Adipocyte (in vitro differentiated cells): ENCODE data around the gene PCBP3.

Experiments
- DNase-seq: peaks from one replicate; pipeline ENCODE4 v3.0.0-alpha.2; 2015; ENCODE audit warnings: low read depth
- H3K27me3 ChIP-seq: replicated peaks from 2 replicates; pipeline ENCODE4 v1.7.0; 2013; ENCODE audit warnings: mild to moderate bottlenecking, low read length, moderate library complexity; ENCODE audit not compliant: control insufficient read depth, insufficient read depth
- H3K36me3 ChIP-seq: 2 replicates; pipeline ENCODE4 v1.7.0; 2013; ENCODE audit warnings: low read length, mild to moderate bottlenecking, moderate library complexity; ENCODE audit not compliant: control insufficient read depth, insufficient read depth, severe bottlenecking
- H3K4me1 ChIP-seq: 2 replicates; pipeline ENCODE4 v1.7.0; 2013; ENCODE audit warnings: mild to moderate bottlenecking, low read length, moderate library complexity; ENCODE audit not compliant: control insufficient read depth, insufficient read depth
- H3K4me3 ChIP-seq: 2 replicates; pipeline ENCODE4 v1.7.0; 2013; ENCODE audit warnings: mild to moderate bottlenecking, low read length, moderate library complexity
- H3K9ac ChIP-seq: 2 replicates; pipeline ENCODE4 v1.7.0; 2013; ENCODE audit warnings: mild to moderate bottlenecking, low read length, moderate library complexity
- H3K9me3 ChIP-seq: 2 replicates; pipeline ENCODE4 v1.7.0; 2013; ENCODE audit warnings: mild to moderate bottlenecking, low read length, moderate library complexity; ENCODE audit not compliant: control insufficient read depth

The PCBP3 gene

DNA sequence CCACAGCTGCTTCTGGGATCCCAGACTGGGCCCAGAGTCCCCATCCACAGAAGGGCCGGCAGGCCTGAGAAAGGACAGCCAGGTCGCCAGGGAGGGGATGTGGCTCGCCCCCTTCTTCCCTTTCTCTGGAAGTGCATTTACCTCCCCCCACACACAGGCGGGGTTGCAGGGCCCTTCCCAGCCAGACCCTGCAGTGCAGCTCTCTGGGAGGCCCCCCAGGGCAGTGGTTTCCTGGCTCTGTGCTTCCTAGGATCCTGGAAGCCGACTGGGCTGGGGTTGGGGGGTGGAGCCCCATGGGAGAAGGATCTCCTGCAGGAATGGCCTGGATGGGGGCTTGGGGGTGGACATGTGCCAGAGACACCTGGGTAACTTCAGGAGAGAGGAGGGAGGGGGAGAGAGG, 333.9 kb downstream of the PCBP3 start:
- peak overlapping the region; percentile 54 for H3K9ac ChIP-seq
- H3K9me3 ChIP-seq: no peaks in the 10 kb centered on the region
- no peak overlapping the region for H3K4me3 ChIP-seq
- no peaks in the 10 kb centered on the region for H3K27me3 ChIP-seq
- peak; percentile 20 for DNase-seq
- no peaks in the 10 kb centered on the region for H3K36me3 ChIP-seq
- H3K4me1 ChIP-seq: peaks cover 51% of the 10 kb centered on the region

- peak overlapping the region; percentile 62 for H3K9ac ChIP-seq
- peaks cover 2% of the 10 kb centered on the region for H3K36me3 ChIP-seq
- no peaks in the 10 kb centered on the region for H3K9me3 ChIP-seq
- peak; percentile 44 for DNase-seq
- no peak overlapping the region for H3K4me3 ChIP-seq
- peaks cover 42% of the 10 kb centered on the region for H3K4me1 ChIP-seq
- H3K27me3 ChIP-seq: no peaks in the 10 kb centered on the region
Measured at GRCh38 chr21:45979141-45979631, 335.7 kb downstream of the PCBP3 start.

- H3K36me3 ChIP-seq: peaks cover 6% of the 10 kb centered on the region
- DNase-seq: no peak
- H3K4me1 ChIP-seq: peaks cover 42% of the 10 kb centered on the region
- H3K4me3 ChIP-seq: no peak overlapping the region
- no peaks in the 10 kb centered on the region for H3K27me3 ChIP-seq
- no peak overlapping the region for H3K9ac ChIP-seq
- no peaks in the 10 kb centered on the region for H3K9me3 ChIP-seq
Measured at GRCh38 chr21:45979651-45980050, 336.1 kb downstream of the PCBP3 start.

DNA sequence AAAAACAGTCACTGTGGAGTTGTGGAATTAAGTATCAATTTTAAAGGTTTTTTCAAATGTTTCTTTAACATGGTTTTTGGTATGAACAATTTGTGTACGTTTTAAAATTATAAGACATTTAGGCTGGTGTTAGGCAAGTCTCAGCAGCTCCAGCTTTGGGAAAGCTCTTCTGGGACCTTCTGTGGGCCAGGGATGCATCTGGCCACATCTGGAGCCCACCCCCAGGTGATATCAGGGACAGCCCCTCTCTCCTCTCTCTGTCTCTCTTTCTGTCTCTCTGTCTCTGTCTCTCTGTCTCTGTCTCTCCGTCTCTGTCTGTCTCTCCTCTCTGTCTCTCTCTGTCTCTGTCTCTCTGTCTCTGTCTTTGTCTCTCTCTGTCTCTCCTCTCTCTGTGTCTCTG, 336.7 kb downstream of the PCBP3 start:
- Histone ChIP-seq H3K4me3 (peak overlapping the region; percentile 82), H3K9me3 (no peaks in the 10 kb centered on the region), H3K4me1 (peaks cover 42% of the 10 kb centered on the region), H3K9ac (peak overlapping the region; percentile 91), H3K36me3 (peaks cover 13% of the 10 kb centered on the region), H3K27me3 (no peaks in the 10 kb centered on the region)
- DNase-seq: peak; percentile 12

DNA sequence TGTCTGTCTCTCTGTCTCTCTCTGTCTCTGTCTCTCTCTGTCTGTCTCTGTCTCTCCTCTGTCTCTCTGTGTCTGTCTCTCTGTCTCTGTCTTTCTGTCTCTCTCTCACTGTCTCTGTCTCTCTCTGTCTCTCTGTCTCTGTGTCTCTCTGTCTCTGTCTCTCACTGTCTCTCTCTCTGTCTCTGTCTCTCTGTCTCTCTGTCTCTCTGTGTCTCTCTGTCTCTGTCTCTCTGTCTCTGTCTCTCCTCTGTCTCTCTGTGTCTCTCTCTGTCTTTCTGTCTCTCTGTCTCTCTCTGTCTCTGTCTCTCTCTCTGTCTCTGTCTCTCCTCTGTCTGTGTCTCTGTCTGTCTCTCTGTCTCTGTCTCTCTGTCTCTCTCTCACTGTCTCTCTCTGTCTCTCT, 337.2 kb downstream of the PCBP3 start:
- peaks cover 17% of the 10 kb centered on the region for H3K36me3 ChIP-seq
- no peaks in the 10 kb centered on the region for H3K9me3 ChIP-seq
- peak overlapping the region; percentile 91 for H3K9ac ChIP-seq
- H3K4me3 ChIP-seq: peak overlapping the region; percentile 82
- no peak for DNase-seq
- H3K27me3 ChIP-seq: no peaks in the 10 kb centered on the region
- H3K4me1 ChIP-seq: peaks cover 44% of the 10 kb centered on the region

DNA sequence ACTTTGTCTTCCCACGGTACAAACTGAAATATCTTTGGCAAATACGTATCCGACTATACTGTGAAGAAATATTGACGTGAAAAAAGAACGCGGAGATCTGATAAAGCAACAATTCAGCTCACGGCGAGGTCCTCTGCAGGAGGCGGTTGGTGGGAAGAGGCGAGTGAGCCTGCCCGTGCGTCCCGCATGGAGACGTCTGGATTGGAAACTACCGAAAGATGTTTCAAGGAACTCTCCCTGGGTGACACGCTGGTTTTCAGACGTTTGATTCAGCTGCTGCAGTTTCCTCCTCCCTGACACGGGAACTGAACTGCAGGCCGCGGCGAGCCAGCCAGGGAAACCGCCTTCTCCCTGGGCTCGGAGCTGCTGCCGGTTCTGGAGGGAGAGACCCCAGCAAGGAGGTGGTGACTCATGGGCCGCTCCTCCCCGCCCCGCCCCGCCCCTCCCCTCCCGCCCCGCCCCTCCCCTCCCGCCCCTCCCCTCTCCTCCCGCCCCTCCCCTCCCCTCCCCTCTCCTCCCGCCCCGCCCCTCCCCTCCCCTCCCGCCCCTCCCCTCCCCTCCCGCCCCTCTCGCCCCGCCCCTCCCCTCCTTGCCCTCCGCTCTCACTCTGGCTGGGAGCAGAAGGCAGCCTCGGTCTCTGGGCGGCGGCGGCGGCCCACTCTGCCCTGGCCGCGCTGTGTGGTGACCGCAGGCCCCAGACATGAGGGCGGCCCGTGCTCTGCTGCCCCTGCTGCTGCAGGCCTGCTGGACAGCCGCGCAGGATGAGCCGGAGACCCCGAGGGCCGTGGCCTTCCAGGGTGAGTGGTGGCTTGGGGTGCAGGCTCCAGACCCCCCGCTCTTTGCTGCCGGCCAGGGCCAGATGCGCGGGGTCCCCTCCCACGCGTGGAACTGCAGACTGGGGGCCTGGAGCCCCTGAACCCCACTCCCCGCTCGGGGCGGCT, 337.9 kb downstream of the PCBP3 start, which contains the start of gene COL6A1:
COL6A1 (plus strand) TSS at position 620 of the 941 bp plus-strand sequence; CDS start at position 701, 81 bp downstream.
- peak within 1 kb of the TSS; percentile 94 for H3K4me3 ChIP-seq
- H3K9ac ChIP-seq: peak within 1 kb of the TSS; percentile 100
- H3K27me3 ChIP-seq: no peaks in the 10 kb centered on the region
- H3K9me3 ChIP-seq: no peaks in the 10 kb centered on the region
- DNase-seq: peak; percentile 91
- H3K4me1 ChIP-seq: peaks cover 51% of the 10 kb centered on the region
- peaks cover 24% of the 10 kb centered on the region for H3K36me3 ChIP-seq

- peak overlapping the region; percentile 94 for H3K4me3 ChIP-seq
- peak overlapping the region; percentile 100 for H3K9ac ChIP-seq
- no peaks in the 10 kb centered on the region for H3K27me3 ChIP-seq
- peaks cover 32% of the 10 kb centered on the region for H3K36me3 ChIP-seq
- H3K4me1 ChIP-seq: peaks cover 56% of the 10 kb centered on the region
- DNase-seq: peak; percentile 60
- no peaks in the 10 kb centered on the region for H3K9me3 ChIP-seq
Measured at GRCh38 chr21:45982092-45982757, 338.7 kb downstream of the PCBP3 start.

- Histone ChIP-seq H3K4me3 (peak overlapping the region; percentile 94), H3K27me3 (no peaks in the 10 kb centered on the region), H3K9ac (peak overlapping the region; percentile 100), H3K36me3 (peaks cover 35% of the 10 kb centered on the region), H3K4me1 (peaks cover 55% of the 10 kb centered on the region), H3K9me3 (no peaks in the 10 kb centered on the region)
- peak; percentile 46 for DNase-seq
Measured at GRCh38 chr21:45982758-45983648, 339.5 kb downstream of the PCBP3 start.

DNA sequence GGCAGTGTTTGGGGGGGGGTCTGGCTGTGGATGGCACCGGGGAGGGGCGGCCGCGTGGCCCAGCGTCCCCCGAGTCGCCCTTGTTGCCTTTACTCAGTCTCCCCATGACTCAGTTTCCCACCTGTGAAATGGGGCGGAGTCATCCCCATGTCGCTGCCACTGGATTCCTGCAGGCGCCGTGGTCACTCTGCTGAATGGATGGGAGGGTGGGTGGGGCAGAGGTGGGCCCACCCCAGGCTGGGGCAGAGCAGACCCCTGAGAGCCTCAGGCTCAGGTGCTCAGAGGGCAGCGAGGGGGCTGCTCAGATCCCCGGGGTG, 340.1 kb downstream of the PCBP3 start:
- peaks cover 53% of the 10 kb centered on the region for H3K4me1 ChIP-seq
- H3K36me3 ChIP-seq: peaks cover 37% of the 10 kb centered on the region
- peak overlapping the region; percentile 100 for H3K9ac ChIP-seq
- H3K9me3 ChIP-seq: no peaks in the 10 kb centered on the region
- H3K27me3 ChIP-seq: no peaks in the 10 kb centered on the region
- no peak for DNase-seq
- peak overlapping the region; percentile 94 for H3K4me3 ChIP-seq

DNA sequence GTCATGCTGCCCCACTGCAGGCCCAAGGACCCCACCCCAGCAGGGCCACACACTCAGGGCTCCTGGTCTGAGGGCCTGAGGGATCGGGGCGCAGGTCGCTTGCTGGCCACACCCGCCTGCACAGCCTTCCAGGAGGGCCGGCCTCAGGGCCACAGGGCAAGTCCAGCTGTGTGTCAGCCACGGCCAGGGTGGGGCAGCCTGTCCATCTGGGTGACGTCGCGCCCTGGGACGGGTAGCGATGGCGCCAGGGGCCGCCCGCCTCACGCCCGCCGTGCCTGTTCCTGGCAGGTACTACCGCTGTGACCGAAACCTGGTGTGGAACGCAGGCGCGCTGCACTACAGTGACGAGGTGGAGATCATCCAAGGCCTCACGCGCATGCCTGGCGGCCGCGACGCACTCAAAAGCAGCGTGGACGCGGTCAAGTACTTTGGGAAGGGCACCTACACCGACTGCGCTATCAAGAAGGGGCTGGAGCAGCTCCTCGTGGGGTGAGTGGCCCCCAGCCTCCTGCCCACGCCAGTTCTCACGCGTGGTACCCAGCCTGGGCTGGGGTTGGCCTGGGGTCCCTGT, 340.5 kb downstream of the PCBP3 start:
- Histone ChIP-seq H3K4me3 (peak overlapping the region; percentile 94), H3K9me3 (no peaks in the 10 kb centered on the region), H3K9ac (peak overlapping the region; percentile 100), H3K27me3 (no peaks in the 10 kb centered on the region), H3K36me3 (peaks cover 42% of the 10 kb centered on the region), H3K4me1 (peaks cover 48% of the 10 kb centered on the region)
- DNase-seq: no peak
